ENCODE results near the gene SHC3.

DNA sequence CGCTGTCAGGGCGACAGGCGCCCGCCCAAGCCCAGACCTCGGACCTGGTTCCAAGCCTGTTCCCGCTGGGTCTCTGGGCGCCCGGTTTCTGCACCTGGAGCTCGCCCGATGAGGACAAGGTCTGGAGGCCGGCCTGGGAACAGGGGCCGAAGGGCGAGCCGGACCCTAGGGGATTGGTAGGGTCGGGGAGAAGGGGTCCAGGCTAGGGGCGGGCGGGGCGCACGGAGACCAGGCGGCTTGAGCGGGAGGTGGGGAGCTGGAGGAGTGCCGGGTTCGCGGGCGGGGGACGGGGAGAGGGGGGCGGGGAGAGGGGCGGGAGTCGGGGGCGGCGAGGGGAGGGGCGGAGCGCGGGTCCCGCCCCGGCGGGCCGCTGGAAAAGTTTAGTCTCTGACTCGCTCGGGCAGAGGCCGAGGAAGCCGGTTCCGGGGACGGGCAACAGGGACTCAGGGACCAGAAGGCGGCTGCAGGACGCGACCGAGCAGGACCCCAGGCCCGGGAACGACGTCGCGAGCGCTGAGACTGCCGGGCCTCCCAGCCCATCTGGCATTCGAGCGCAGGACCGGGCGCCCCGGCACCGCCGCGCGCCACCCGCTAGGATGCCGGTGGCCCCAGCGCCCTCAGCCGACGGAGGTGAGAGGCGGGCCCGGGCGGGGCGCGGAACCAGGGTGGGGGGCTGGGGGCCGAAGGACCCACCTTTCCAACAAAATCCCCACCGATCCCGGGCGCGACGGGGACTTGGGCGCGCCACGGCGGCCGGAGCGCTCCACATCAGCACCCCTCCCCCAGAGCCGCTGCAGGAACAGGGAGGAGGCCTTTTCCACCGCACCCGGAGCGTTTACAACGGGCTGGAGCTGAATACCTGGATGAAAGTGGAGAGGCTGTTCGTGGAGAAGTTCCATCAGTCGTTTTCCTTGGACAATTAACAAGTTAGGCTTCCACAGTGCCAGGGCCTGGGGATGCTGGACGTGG lies 187.3 kb downstream of the SHC3 start, which contains the start of gene S1PR3:
- TF ChIP-seq, protein P1, sequence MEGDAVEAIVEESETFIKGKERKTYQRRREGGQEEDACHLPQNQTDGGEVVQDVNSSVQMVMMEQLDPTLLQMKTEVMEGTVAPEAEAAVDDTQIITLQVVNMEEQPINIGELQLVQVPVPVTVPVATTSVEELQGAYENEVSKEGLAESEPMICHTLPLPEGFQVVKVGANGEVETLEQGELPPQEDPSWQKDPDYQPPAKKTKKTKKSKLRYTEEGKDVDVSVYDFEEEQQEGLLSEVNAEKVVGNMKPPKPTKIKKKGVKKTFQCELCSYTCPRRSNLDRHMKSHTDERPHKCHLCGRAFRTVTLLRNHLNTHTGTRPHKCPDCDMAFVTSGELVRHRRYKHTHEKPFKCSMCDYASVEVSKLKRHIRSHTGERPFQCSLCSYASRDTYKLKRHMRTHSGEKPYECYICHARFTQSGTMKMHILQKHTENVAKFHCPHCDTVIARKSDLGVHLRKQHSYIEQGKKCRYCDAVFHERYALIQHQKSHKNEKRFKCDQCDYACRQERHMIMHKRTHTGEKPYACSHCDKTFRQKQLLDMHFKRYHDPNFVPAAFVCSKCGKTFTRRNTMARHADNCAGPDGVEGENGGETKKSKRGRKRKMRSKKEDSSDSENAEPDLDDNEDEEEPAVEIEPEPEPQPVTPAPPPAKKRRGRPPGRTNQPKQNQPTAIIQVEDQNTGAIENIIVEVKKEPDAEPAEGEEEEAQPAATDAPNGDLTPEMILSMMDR (IDR thresholded peaks at IDR 0.05): peak in 2 of 4 experiments; percentile 4 to 30
- peak; percentile 56 to 84 for TF ChIP-seq POLR2A (IDR thresholded peaks at IDR 0.05)
